Uterus (tissue), 4 donors: ENCODE results near the gene TSPAN4. TPM values are rescaled to one million over a fixed set of nuclear protein-coding genes. Genes with fewer than 3 reads are reported as not detected.

Source experiments
- DNase-seq, 2 donors: peaks; one replicate each; pipeline ENCODE4 v3.0.0-alpha.2; 2019 to 2020
- H3K27ac ChIP-seq, 2 donors: fragments of 200-600 bp; sonication (generic); 1 replicate in 1 of 2; 2 replicates in 1 of 2; pipeline ENCODE4 v1.5.1; 2016 to 2018
- H3K27me3 ChIP-seq, 2 donors: fragments of 200-600 bp; sonication (generic); one replicate each; pipeline ENCODE4 v1.5.1; 2018 to 2019; ENCODE audit warnings: control low read depth in 1 of 2
- H3K36me3 ChIP-seq, 2 donors: fragments of 200-600 bp; sonication (generic); one replicate each; pipeline ENCODE4 v1.5.1; 2019; ENCODE audit warnings: control low read depth in 1 of 2
- H3K4me1 ChIP-seq, 2 donors: fragments of 200-600 bp; sonication (generic); one replicate each; pipeline ENCODE4 v1.5.1; 2018 to 2019; ENCODE audit warnings: control low read depth in 1 of 2
- H3K4me3 ChIP-seq, 2 donors: fragments of 200-600 bp; sonication (generic); 1 replicate in 1 of 2; 2 replicates in 1 of 2; pipeline ENCODE4 v1.5.1; 2018 to 2019; ENCODE audit warnings: mild to moderate bottlenecking in 1 of 2
- H3K9me3 ChIP-seq, 2 donors: fragments of 200-600 bp; sonication (generic); one replicate each; pipeline ENCODE4 v1.5.1; 2019; ENCODE audit warnings: control low read depth in 1 of 2
- CTCF ChIP-seq, 4 experiments: fragments of 200-600 bp in 2 of 4; fragments of 450-650 bp in 2 of 4; sonication (generic) in 2 of 4; IDR thresholded peaks; one replicate each; pipeline ENCODE4 v1.5.1; 2016 to 2019; ENCODE audit warnings: antibody characterized with exemption in 4 of 4, mild to moderate bottlenecking in 2 of 4, moderate library complexity in 1 of 4
- POLR2A ChIP-seq, 2 donors: fragments of 450-650 bp; IDR thresholded peaks; one replicate each; pipeline ENCODE4 v1.6.1; 2016; ENCODE audit warnings: antibody characterized with exemption in 2 of 2, mild to moderate bottlenecking in 1 of 2, moderate library complexity in 1 of 2
- intact Hi-C: fragments of 100-400 bp; cut with DNase I; formaldehyde crosslinking; loops from one replicate; pipeline ENCODE4 v1.15.1; 2023; ENCODE audit warnings: low total_unique reads
- total RNA-seq, 4 donors: library from RNA; depleted of rRNA in 3 of 4; stranded (reverse); fragments of >200 nt in 3 of 4; gene quantifications; one replicate each; pipeline versions ENCODE4 v1.1.0 to v1.2.4, GENCODE V29; 2014 to 2023
- donor health status: DM: yes; HTN: yes; CAD: no.

The TSPAN4 gene
- total RNA-seq, 4 donors from 2014 or later, result 68.4 to 119 (median 105) TPM

DNA sequence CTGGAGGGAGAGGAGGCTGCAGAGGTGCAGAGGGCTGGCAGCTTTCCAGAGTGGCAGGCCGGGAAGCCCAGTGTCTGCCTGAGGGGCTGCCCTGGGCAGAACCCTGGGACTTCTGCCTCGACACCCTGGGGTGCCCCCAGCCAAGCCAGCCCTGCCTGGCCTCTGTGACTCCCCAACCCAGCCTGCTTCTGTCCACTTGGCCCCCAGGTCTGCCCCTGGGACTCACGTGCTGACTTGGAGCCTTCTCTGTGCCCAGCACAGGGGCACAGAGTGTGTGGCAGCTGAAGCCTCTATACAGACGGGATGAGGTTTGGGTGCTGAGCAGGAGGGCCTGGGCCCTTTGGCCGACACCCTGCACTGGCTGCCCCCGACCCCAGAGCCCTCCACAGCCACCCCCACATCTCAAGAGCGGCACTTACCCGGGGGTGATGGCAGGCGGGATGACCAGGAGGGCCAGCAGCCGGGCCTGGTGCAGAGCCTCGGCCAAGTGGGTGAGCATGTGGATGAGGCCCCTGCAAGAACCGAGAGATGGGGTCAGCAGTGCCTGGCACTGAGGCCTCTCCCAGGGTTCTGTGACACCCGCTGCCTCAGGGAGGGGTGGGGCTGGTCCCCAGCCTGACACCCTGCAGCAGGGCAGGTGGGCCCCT is 50.5 kb downstream of the TSPAN4 start:
- no peak overlapping the region for H3K4me3 ChIP-seq
- no peaks in the 10 kb centered on the region for H3K9me3 ChIP-seq
- H3K27me3 ChIP-seq, result no peaks in the 10 kb centered on the region
- no peaks in the 10 kb centered on the region for H3K36me3 ChIP-seq
- no peak for TF ChIP-seq POLR2A (IDR thresholded peaks at IDR 0.05)
- no peak for TF ChIP-seq CTCF (IDR thresholded peaks at IDR 0.05)
- no peak overlapping the region for H3K27ac ChIP-seq
- intact Hi-C loops, result no loop called here
- DNase-seq, result no peak
- no peaks in the 10 kb centered on the region for H3K4me1 ChIP-seq

- TF ChIP-seq CTCF (IDR thresholded peaks at IDR 0.05) (no peak), POLR2A (IDR thresholded peaks at IDR 0.05) (no peak)
- no peaks in the 10 kb centered on the region for H3K4me1 ChIP-seq
- H3K36me3 ChIP-seq, result no peaks in the 10 kb centered on the region
- intact Hi-C loops, result no loop called here
- H3K9me3 ChIP-seq, result no peaks in the 10 kb centered on the region
- H3K4me3 ChIP-seq, result no peak overlapping the region
- no peak overlapping the region for H3K27ac ChIP-seq
- DNase-seq, result no peak
- H3K27me3 ChIP-seq, result no peaks in the 10 kb centered on the region
Observed at GRCh38 chr11:894575-895201, 52.0 kb downstream of the TSPAN4 start.

DNA sequence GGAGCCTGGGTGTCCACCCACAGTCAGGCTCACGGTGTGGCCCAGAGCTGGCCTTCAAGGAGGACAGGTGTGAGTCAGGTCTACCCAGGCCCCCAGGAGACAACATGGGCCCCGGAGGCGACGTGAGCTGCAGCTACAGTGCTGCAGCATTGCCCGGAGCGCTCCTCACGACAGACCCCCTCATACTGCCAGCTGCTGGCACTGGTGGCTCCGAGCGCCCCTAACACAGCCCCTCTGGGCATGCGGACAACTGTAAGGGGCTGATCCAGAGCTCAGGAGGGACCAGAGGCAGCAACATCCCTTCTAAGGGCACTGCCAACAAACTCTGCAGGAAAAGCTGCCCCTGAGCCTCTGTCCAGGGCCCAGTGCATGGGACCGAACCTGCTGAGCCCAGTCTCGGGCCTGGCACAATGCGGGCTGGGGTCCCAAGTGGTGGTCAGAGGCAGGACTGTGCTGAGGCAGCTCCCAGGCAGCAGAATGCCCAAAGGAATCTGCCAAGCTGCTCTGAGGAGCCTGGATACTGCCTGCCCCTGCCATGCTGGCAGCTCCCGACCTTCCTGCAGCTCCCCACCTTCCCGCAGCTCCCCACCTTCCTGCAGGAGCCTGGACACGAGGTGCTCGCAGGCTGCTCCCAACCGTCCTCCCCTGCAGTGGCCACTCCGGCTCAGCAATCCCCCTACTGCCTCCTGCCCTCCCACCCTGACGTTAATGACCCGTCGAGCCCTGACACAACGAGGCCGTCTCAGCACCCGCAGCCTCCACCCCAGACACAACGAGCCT is 52.9 kb downstream of the TSPAN4 start:
- Histone ChIP-seq H3K27me3 (no peaks in the 10 kb centered on the region), H3K4me1 (no peaks in the 10 kb centered on the region), H3K36me3 (no peaks in the 10 kb centered on the region), H3K4me3 (no peak overlapping the region), H3K9me3 (no peaks in the 10 kb centered on the region), H3K27ac (no peak overlapping the region)
- TF ChIP-seq CTCF (IDR thresholded peaks at IDR 0.05), result no peak
- TF ChIP-seq POLR2A (IDR thresholded peaks at IDR 0.05), result no peak
- no peak for DNase-seq
- intact Hi-C loops, result no loop called here

- intact Hi-C loops, result no loop called here
- Histone ChIP-seq H3K9me3 (no peaks in the 10 kb centered on the region), H3K36me3 (no peaks in the 10 kb centered on the region), H3K4me1 (no peaks in the 10 kb centered on the region), H3K27me3 (no peaks in the 10 kb centered on the region), H3K4me3 (no peak overlapping the region), H3K27ac (no peak overlapping the region)
- no peak for DNase-seq
- no peak for TF ChIP-seq POLR2A (IDR thresholded peaks at IDR 0.05)
- no peak for TF ChIP-seq CTCF (IDR thresholded peaks at IDR 0.05)
Observed at GRCh38 chr11:897253-898142, 54.8 kb downstream of the TSPAN4 start.
